Measurements from ENCODE around the gene ZER1. TPM values are rescaled to one million over a fixed set of nuclear protein-coding genes. Genes with fewer than 3 reads are reported as not detected.

The ZER1 gene
- total RNA-seq, 2 experiments from 2014 or later: 11.0 to 15.1 TPM

DNA sequence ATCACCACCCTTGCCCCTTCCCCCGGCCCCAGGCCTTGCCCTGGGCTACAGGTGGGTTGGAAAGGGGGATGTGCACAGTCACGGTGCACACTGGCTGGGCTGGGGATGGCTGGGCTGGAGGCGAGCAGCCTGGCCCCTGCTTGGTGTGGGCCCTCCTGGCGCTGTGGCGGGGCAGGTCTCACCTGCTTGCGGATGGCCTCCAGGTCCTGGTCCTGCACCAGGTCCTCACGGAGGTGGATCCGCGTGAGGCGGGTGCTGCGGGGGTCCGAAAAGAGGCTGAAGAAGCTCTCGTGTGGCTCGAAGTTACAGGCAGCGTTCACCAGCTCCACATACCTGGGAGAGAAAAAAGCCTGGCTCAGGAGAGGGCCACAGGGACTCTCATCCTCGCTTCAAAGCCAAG, 18.1 kb downstream of the ZER1 start:
- CTCF ChIA-PET (ENCODE audit: unreplicated experiment): no interaction called here
- Histone ChIP-seq H3K4me1 (ENCODE audit: insufficient read depth, low read length, poor library complexity, severe bottlenecking) (no peaks in the 10 kb centered on the region), H3K36me3 (ENCODE audit: insufficient read depth, low read length) (0 out of 2 replicates have a peak, but pooled peaks cover 8% of the 10 kb centered on the region), H3K9me3 (ENCODE audit: low read length) (no peaks in the 10 kb centered on the region), H3K9me2 (ENCODE audit: insufficient read depth, low read length) (no peaks in the 10 kb centered on the region), H2AFZ (ENCODE audit: low read length) (no peak overlapping the region), H3K4me2 (ENCODE audit: low read length) (no peak overlapping the region), H3K27ac (ENCODE audit: low read depth, low read length, poor library complexity, severe bottlenecking) (no peak overlapping the region), H3K79me2 (ENCODE audit: insufficient read depth, low read depth, low read length) (no peaks in the 10 kb centered on the region), H4K20me1 (ENCODE audit: insufficient read depth, low read length) (no peaks in the 10 kb centered on the region), H3K4me3 (ENCODE audit: low read depth, low read length, poor library complexity, severe bottlenecking) (no peak overlapping the region)
- no TSS peak for BruUV-seq (replicated peaks)
- TF ChIP-seq, protein P1, sequence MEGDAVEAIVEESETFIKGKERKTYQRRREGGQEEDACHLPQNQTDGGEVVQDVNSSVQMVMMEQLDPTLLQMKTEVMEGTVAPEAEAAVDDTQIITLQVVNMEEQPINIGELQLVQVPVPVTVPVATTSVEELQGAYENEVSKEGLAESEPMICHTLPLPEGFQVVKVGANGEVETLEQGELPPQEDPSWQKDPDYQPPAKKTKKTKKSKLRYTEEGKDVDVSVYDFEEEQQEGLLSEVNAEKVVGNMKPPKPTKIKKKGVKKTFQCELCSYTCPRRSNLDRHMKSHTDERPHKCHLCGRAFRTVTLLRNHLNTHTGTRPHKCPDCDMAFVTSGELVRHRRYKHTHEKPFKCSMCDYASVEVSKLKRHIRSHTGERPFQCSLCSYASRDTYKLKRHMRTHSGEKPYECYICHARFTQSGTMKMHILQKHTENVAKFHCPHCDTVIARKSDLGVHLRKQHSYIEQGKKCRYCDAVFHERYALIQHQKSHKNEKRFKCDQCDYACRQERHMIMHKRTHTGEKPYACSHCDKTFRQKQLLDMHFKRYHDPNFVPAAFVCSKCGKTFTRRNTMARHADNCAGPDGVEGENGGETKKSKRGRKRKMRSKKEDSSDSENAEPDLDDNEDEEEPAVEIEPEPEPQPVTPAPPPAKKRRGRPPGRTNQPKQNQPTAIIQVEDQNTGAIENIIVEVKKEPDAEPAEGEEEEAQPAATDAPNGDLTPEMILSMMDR (conservative IDR thresholded peaks at IDR 0.05; ENCODE audit: low read length): no peak
- no peak for TF ChIP-seq EZH2phosphoT487 (IDR thresholded peaks at IDR 0.05; ENCODE audit: borderline replicate concordance, low read depth, low read length)
- POLR2A ChIA-PET: no interaction called here
- no peak for DNase-seq (ENCODE audit: low spot score)
- intact Hi-C loops (cut with micrococcal nuclease; ENCODE audit: unreplicated experiment): no loop called here

DNA sequence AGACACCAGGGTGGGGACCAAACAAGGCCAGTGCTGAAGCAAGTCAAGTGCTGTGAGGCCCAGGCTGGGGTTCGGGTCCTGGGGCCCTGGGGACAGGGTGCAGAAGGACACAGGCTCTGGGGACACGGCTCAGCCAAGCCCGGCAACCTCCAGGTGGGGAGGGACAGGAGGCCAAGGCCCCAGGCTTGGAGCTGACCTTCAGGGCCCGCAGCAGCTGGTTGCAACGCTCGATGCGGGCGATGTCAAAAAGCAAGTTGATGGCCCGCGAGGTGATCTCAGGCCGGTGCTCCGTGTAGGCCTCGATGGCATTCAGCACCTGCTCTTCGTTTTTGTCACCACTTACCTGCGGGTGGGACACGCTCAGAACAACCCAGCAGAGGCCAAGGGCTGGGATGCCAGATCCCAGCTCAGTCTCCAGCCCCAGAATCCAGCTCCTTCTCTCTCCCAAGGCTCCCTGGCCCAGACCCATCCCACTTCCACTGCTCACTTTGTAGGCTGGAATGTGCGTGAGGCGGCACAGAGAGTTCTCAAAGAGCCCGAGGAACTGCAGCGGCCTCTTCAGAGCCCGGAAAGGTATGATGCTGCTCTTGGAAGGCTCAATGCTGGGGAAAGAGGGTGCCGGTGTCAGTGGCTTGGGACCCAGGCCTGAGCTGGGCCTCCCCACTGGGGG, 20.7 kb downstream of the ZER1 start:
- no TSS peak for BruUV-seq (replicated peaks)
- intact Hi-C loops (cut with micrococcal nuclease; ENCODE audit: unreplicated experiment): no loop called here
- Histone ChIP-seq H4K20me1 (ENCODE audit: insufficient read depth, low read length) (no peaks in the 10 kb centered on the region), H3K79me2 (ENCODE audit: insufficient read depth, low read depth, low read length) (no peaks in the 10 kb centered on the region), H3K4me3 (ENCODE audit: low read depth, low read length, poor library complexity, severe bottlenecking) (no peak overlapping the region), H3K9me3 (ENCODE audit: low read length) (no peaks in the 10 kb centered on the region), H3K4me1 (ENCODE audit: insufficient read depth, low read length, poor library complexity, severe bottlenecking) (no peaks in the 10 kb centered on the region), H3K4me2 (ENCODE audit: low read length) (no peak overlapping the region), H2AFZ (ENCODE audit: low read length) (no peak overlapping the region), H3K27ac (ENCODE audit: low read depth, low read length, poor library complexity, severe bottlenecking) (no peak overlapping the region), H3K36me3 (ENCODE audit: insufficient read depth, low read length) (0 out of 2 replicates have a peak, but pooled peaks cover 8% of the 10 kb centered on the region), H3K9me2 (ENCODE audit: insufficient read depth, low read length) (no peaks in the 10 kb centered on the region)
- ChIA-PET POLR2A (interaction anchor here (1.1 kb wide), 1 partner anchor 68 kb away, joined by 3 read pairs; no protein-coding TSS in a partner anchor), CTCF (ENCODE audit: unreplicated experiment) (no interaction called here)
- no peak for DNase-seq (ENCODE audit: low spot score)
- TF ChIP-seq, protein P1 (conservative IDR thresholded peaks at IDR 0.05; ENCODE audit: low read length): no peak

DNA sequence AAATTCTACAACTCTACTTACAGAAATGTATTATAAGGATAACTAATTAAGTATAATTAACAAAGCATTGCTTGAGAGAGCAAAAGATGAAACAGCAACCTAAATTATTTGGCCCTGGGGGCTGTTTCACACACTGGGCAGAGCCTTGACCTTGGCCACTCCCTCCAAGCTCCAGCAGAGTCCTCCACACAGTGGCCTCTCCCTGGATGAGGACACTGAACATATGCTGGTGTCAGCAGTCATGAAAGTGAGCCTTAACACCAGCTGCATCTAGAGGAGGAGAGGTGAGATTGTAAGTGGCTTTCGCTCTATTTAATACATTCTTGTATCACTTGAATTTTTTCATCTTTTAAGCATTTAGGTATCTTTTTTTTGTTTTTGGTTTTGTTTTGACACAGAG, 24.5 kb downstream of the ZER1 start:
- POLR2A ChIA-PET: no interaction called here
- H4K20me1 ChIP-seq (ENCODE audit: insufficient read depth, low read length): no peaks in the 10 kb centered on the region
- intact Hi-C loops (cut with micrococcal nuclease; ENCODE audit: unreplicated experiment): no loop called here
- no TSS peak for BruUV-seq (replicated peaks)
- no peak overlapping the region for H3K27ac ChIP-seq (ENCODE audit: low read depth, low read length, poor library complexity, severe bottlenecking)
- no peaks in the 10 kb centered on the region for H3K79me2 ChIP-seq (ENCODE audit: insufficient read depth, low read depth, low read length)
- H3K4me3 ChIP-seq (ENCODE audit: low read depth, low read length, poor library complexity, severe bottlenecking): no peak overlapping the region
- CTCF ChIA-PET (ENCODE audit: unreplicated experiment): no interaction called here
- no peak overlapping the region for H3K4me2 ChIP-seq (ENCODE audit: low read length)
- TF ChIP-seq EZH2phosphoT487 (IDR thresholded peaks at IDR 0.05; ENCODE audit: borderline replicate concordance, low read depth, low read length): no peak
- TF ChIP-seq, protein P1 (conservative IDR thresholded peaks at IDR 0.05; ENCODE audit: low read length): no peak
- no peak overlapping the region for H2AFZ ChIP-seq (ENCODE audit: low read length)
- H3K36me3 ChIP-seq (ENCODE audit: insufficient read depth, low read length): no peaks in the 10 kb centered on the region
- H3K9me3 ChIP-seq (ENCODE audit: low read length): no peaks in the 10 kb centered on the region
- DNase-seq (ENCODE audit: low spot score): no peak
- H3K4me1 ChIP-seq (ENCODE audit: insufficient read depth, low read length, poor library complexity, severe bottlenecking): no peaks in the 10 kb centered on the region
- no peaks in the 10 kb centered on the region for H3K9me2 ChIP-seq (ENCODE audit: insufficient read depth, low read length)

Data from OCI-LY7 (cell line).